Peyer's patch (tissue), 4 donors: ENCODE data around the gene RPLP2.

Source experiments
- POLR2A ChIP-seq, 2 donors: fragments of 450-650 bp; IDR thresholded peaks; one replicate each; pipeline ENCODE4 v1.5.1; 2017; ENCODE audit warnings: antibody characterized with exemption in 2 of 2, mild to moderate bottlenecking in 2 of 2, moderate library complexity in 2 of 2
- TF ChIP-seq, protein P1 (sequence below), 6 experiments: fragments of 450-650 bp in 4 of 6; fragments of 200-600 bp in 2 of 6; sonication (generic) in 1 of 6; IDR thresholded peaks; one replicate each; pipeline ENCODE4 v1.5.1; 2017 to 2019; ENCODE audit warnings: antibody characterized with exemption in 6 of 6, mild to moderate bottlenecking in 3 of 6, moderate library complexity in 1 of 6

DNA sequence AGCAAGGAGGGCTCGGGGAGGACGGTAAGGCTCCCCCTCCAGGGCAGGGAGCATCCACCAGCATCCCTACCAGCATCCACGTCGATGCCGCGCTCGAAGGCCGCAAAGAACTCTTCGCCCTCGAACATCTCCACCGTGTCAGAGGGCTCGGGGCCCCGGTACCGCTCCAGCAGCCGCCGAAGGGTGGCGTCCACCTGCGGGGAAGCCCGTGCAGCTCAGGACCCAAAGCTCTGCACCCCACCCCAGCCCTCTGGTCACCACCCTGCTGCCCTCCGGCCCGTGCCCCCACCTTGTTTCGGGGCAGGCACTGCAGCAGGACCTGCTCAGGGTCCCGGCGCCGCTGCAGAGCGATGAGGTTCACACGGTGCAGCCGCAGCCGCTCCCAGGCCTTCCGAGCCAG lies 9.3 kb upstream of the RPLP2 start:
- TF ChIP-seq POLR2A (IDR thresholded peaks at IDR 0.05) = no peak
- TF ChIP-seq, protein P1, sequence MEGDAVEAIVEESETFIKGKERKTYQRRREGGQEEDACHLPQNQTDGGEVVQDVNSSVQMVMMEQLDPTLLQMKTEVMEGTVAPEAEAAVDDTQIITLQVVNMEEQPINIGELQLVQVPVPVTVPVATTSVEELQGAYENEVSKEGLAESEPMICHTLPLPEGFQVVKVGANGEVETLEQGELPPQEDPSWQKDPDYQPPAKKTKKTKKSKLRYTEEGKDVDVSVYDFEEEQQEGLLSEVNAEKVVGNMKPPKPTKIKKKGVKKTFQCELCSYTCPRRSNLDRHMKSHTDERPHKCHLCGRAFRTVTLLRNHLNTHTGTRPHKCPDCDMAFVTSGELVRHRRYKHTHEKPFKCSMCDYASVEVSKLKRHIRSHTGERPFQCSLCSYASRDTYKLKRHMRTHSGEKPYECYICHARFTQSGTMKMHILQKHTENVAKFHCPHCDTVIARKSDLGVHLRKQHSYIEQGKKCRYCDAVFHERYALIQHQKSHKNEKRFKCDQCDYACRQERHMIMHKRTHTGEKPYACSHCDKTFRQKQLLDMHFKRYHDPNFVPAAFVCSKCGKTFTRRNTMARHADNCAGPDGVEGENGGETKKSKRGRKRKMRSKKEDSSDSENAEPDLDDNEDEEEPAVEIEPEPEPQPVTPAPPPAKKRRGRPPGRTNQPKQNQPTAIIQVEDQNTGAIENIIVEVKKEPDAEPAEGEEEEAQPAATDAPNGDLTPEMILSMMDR (IDR thresholded peaks at IDR 0.05) = no peak
